HEK293 (cell line): Measurements from ENCODE around the gene TTLL12.

Experiments
- CTCF ChIA-PET: fragments of 350-600 bp; formaldehyde crosslinking; extraction: SDS; loops from one replicate; lab custom pipeline; 2021; ENCODE audit warnings: antibody characterized with exemption; lab: Yijun Ruan, JAX
- POLR2A ChIA-PET: fragments of 300-600 bp; formaldehyde crosslinking; extraction: SDS; loops from one replicate; lab custom pipeline; 2020; ENCODE audit warnings: antibody characterized with exemption, inconsistent platforms; lab: Yijun Ruan, JAX
- H3K27ac ChIP-seq: fragments of 200-500 bp; sonication (Bioruptor generic); 2 replicates; pipeline ENCODE4 v1.5.1; 2014; ENCODE audit warnings: low read depth, low read length, control low read depth, inconsistent platforms; ENCODE audit errors: extremely low read depth
- H3K36me3 ChIP-seq, 2 experiments: fragments of 200-500 bp in 1 of 2; sonication (Bioruptor generic) in 1 of 2; 1 replicate in 1 of 2; 2 replicates in 1 of 2; pipeline ENCODE4 v1.5.1; 2014 to 2017; ENCODE audit warnings: inconsistent platforms in 2 of 2, low read length in 2 of 2; ENCODE audit not compliant: control insufficient read depth in 2 of 2, insufficient read depth in 1 of 2
- H3K4me1 ChIP-seq: fragments of 200-500 bp; sonication (Bioruptor generic); 2 replicates; pipeline ENCODE4 v1.5.1; 2014; ENCODE audit warnings: mild to moderate bottlenecking, low read length, inconsistent platforms; ENCODE audit not compliant: control insufficient read depth, insufficient read depth
- H3K4me3 ChIP-seq: 2 replicates; pipeline ENCODE4 v1.5.1; 2011; ENCODE audit warnings: low read depth, mild to moderate bottlenecking, control low read depth, low read length, moderate library complexity
- H3K9me3 ChIP-seq: fragments of 200-500 bp; sonication (Bioruptor generic); 2 replicates; pipeline ENCODE4 v1.5.1; 2014; ENCODE audit warnings: low read depth, low read length, inconsistent platforms; ENCODE audit not compliant: control insufficient read depth, insufficient read depth
- AEBP2 ChIP-seq: fragments of 450-650 bp; formaldehyde crosslinking; IDR thresholded peaks from 2 replicates; pipeline ENCODE4 v1.5.1; 2016; ENCODE audit warnings: missing biosample characterization, missing genetic modification characterization, borderline replicate concordance
- GLI2 ChIP-seq: fragments of 450-650 bp; formaldehyde crosslinking; IDR thresholded peaks from 2 replicates; pipeline ENCODE4; 2017; ENCODE audit warnings: missing biosample characterization, missing genetic modification characterization, low read depth, borderline replicate concordance
- GLIS1 ChIP-seq: fragments of 450-650 bp; formaldehyde crosslinking; IDR thresholded peaks from 2 replicates; pipeline ENCODE4 v1.5.1; 2016; ENCODE audit warnings: missing biosample characterization, missing genetic modification characterization
- HOXD13 ChIP-seq: sonication (generic); formaldehyde crosslinking; IDR thresholded peaks from 2 replicates; pipeline ENCODE4 v1.8.0; 2022; ENCODE audit warnings: missing genetic modification reagents, borderline replicate concordance
- KLF17 ChIP-seq: fragments of 450-650 bp; formaldehyde crosslinking; IDR thresholded peaks from 2 replicates; pipeline ENCODE4 v1.5.1; 2016; ENCODE audit warnings: missing biosample characterization, missing genetic modification characterization
- KLF8 ChIP-seq: fragments of 450-650 bp; formaldehyde crosslinking; IDR thresholded peaks from 2 replicates; pipeline ENCODE4 v1.5.1; 2016; ENCODE audit warnings: missing biosample characterization, missing genetic modification characterization
- MEIS1 ChIP-seq: sonication (generic); formaldehyde crosslinking; IDR thresholded peaks from 2 replicates; pipeline ENCODE4 v1.8.1; 2022; ENCODE audit warnings: missing genetic modification reagents, mild to moderate bottlenecking, borderline replicate concordance
- MYNN ChIP-seq: fragments of 450-650 bp; formaldehyde crosslinking; IDR thresholded peaks from 2 replicates; pipeline ENCODE4 v1.5.1; 2016; ENCODE audit warnings: missing biosample characterization, missing genetic modification characterization, borderline replicate concordance
- OSR2 ChIP-seq: fragments of 450-650 bp; formaldehyde crosslinking; IDR thresholded peaks from 2 replicates; pipeline ENCODE4 v1.5.1; 2016; ENCODE audit warnings: missing biosample characterization, missing genetic modification characterization
- PRDM1 ChIP-seq: fragments of 450-650 bp; formaldehyde crosslinking; IDR thresholded peaks from 2 replicates; pipeline ENCODE4; 2016; ENCODE audit warnings: missing biosample characterization, missing genetic modification characterization
- TRIM28 ChIP-seq: IDR thresholded peaks from 2 replicates; pipeline ENCODE4 v1.6.1; 2011; ENCODE audit warnings: low read length, control low read depth, borderline replicate concordance
- ZBTB17 ChIP-seq: fragments of 450-650 bp; formaldehyde crosslinking; IDR thresholded peaks from 2 replicates; pipeline ENCODE4 v1.5.1; 2016; ENCODE audit warnings: missing biosample characterization, missing genetic modification characterization
- ZBTB48 ChIP-seq: fragments of 450-650 bp; formaldehyde crosslinking; IDR thresholded peaks from 2 replicates; pipeline ENCODE4 v1.5.1; 2016; ENCODE audit warnings: missing biosample characterization, missing genetic modification characterization
- ZFP3 ChIP-seq: fragments of 450-650 bp; formaldehyde crosslinking; IDR thresholded peaks from 2 replicates; pipeline ENCODE4 v1.5.1; 2016; ENCODE audit warnings: low read depth, missing biosample characterization, missing genetic modification characterization
- ZFP69B ChIP-seq: fragments of 450-650 bp; formaldehyde crosslinking; IDR thresholded peaks from 2 replicates; pipeline ENCODE4 v1.5.1; 2016; ENCODE audit warnings: missing biosample characterization, missing genetic modification characterization
- ZNF112 ChIP-seq: fragments of 450-650 bp; formaldehyde crosslinking; IDR thresholded peaks from 2 replicates; pipeline ENCODE4 v1.5.0; 2017; ENCODE audit warnings: missing biosample characterization, missing genetic modification characterization
- ZNF155 ChIP-seq: fragments of 450-650 bp; formaldehyde crosslinking; IDR thresholded peaks from 2 replicates; pipeline ENCODE4 v1.5.1; 2016; ENCODE audit warnings: missing biosample characterization, missing genetic modification characterization
- ZNF214 ChIP-seq: fragments of 450-650 bp; formaldehyde crosslinking; IDR thresholded peaks from 2 replicates; pipeline ENCODE4 v1.5.1; 2017; ENCODE audit warnings: missing biosample characterization, mild to moderate bottlenecking, missing genetic modification characterization, borderline replicate concordance
- ZNF366 ChIP-seq: fragments of 450-650 bp; formaldehyde crosslinking; conservative IDR thresholded peaks from 2 replicates; pipeline ENCODE4 v1.5.1; 2016; ENCODE audit warnings: missing biosample characterization, missing genetic modification characterization
- ZNF48 ChIP-seq: fragments of 450-650 bp; formaldehyde crosslinking; IDR thresholded peaks from 2 replicates; pipeline ENCODE4 v1.5.1; 2016; ENCODE audit warnings: missing biosample characterization, missing genetic modification characterization
- ZNF621 ChIP-seq: fragments of 450-650 bp; formaldehyde crosslinking; IDR thresholded peaks from 2 replicates; pipeline ENCODE4 v1.5.1; 2017; ENCODE audit warnings: missing biosample characterization, missing genetic modification characterization
- ZNF624 ChIP-seq: fragments of 450-650 bp; formaldehyde crosslinking; IDR thresholded peaks from 2 replicates; pipeline ENCODE4 v1.5.1; 2017; ENCODE audit warnings: missing biosample characterization, missing genetic modification characterization
- ZNF768 ChIP-seq: fragments of 450-650 bp; formaldehyde crosslinking; IDR thresholded peaks from 2 replicates; pipeline ENCODE4 v1.5.1; 2018; ENCODE audit warnings: missing biosample characterization, mild to moderate bottlenecking, missing genetic modification characterization
- ZNF791 ChIP-seq: fragments of 450-650 bp; formaldehyde crosslinking; IDR thresholded peaks from 2 replicates; pipeline ENCODE4 v1.5.1; 2016; ENCODE audit warnings: missing biosample characterization, missing genetic modification characterization

Gene TTLL12

GRCh38 chr22:43164636-43165035 is 22.3 kb downstream of the TTLL12 start:
- Histone ChIP-seq H3K4me1 (no peaks in the 10 kb centered on the region), H3K27ac (no peak overlapping the region), H3K4me3 (no peak overlapping the region), H3K36me3 (peaks cover 0 to 34% of the 10 kb centered on the region in 2 experiments; a peak in 1 of 3 replicates), H3K9me3 (no peaks in the 10 kb centered on the region)
- POLR2A ChIA-PET, result interaction anchor here (1.2 to 1.5 kb wide), 3 partner anchors 16 to 23 kb away, joined by 4 to 5 read pairs (median 4); no protein-coding TSS in a partner anchor
- TF ChIP-seq ZBTB17 (peak; percentile 86), GLIS1 (tag by site-specific recombination) (no peak), ZBTB48 (tag by site-specific recombination) (0 out of 2 replicates have a peak, but pooled peaks have one; percentile 28), GLI2 (tag by site-specific recombination) (no peak), KLF17 (tag by site-specific recombination) (no peak)
- CTCF ChIA-PET, result no interaction called here

- Histone ChIP-seq H3K9me3 (no peaks in the 10 kb centered on the region), H3K36me3 (peaks cover 0 to 21% of the 10 kb centered on the region in 2 experiments; a peak in 1 of 3 replicates), H3K27ac (no peak overlapping the region), H3K4me1 (no peaks in the 10 kb centered on the region), H3K4me3 (no peak overlapping the region)
- ChIA-PET CTCF (interaction anchor here (1.4 kb wide), 1 partner anchor 65 kb away, joined by 5 read pairs; no protein-coding TSS in a partner anchor), POLR2A (interaction anchor here (0.6 kb wide), 1 partner anchor 19 kb away, joined by 5 read pairs; no protein-coding TSS in a partner anchor)
- TF ChIP-seq ZFP69B, result peak; percentile 52; the same call in 1 of the 2 replicates
- no peak for TF ChIP-seq ZNF624
- no peak for TF ChIP-seq OSR2
- no peak for TF ChIP-seq ZNF621
- TF ChIP-seq TRIM28, result no peak
Observed at GRCh38 chr22:43163241-43163795, 23.6 kb downstream of the TTLL12 start.

- POLR2A ChIA-PET, result interaction anchor here (0.6 kb wide), 2 partner anchors 13 to 18 kb away, joined by 3 to 5 read pairs; no protein-coding TSS in a partner anchor
- no peak for TF ChIP-seq MYNN (tag by site-specific recombination)
- TF ChIP-seq ZNF214 (tag by site-specific recombination), result no peak
- TF ChIP-seq HOXD13 (CRISPR knock-in tag), result no peak
- TF ChIP-seq KLF8 (tag by site-specific recombination), result peak; percentile 48; the same call in 1 of the 2 replicates
- TF ChIP-seq PRDM1 (tag by site-specific recombination), result no peak
Observed at GRCh38 chr22:43162412-43163150, 24.4 kb downstream of the TTLL12 start.

GRCh38 chr22:43160497-43161126 is 26.3 kb downstream of the TTLL12 start:
- CTCF ChIA-PET, result interaction anchor here (0.6 to 1.5 kb wide), 3 partner anchors 18 to 100 kb away, joined by 3 to 4 read pairs (median 3); no protein-coding TSS in a partner anchor
- POLR2A ChIA-PET, result no interaction called here
- TF ChIP-seq MEIS1 (CRISPR knock-in tag), result no peak
- peak; percentile 82 for TF ChIP-seq ZFP3 (tag by site-specific recombination)
- no peak for TF ChIP-seq ZNF791 (tag by site-specific recombination)
- TF ChIP-seq AEBP2, result no peak
- TF ChIP-seq TRIM28, result no peak
- no peak for TF ChIP-seq ZNF155 (tag by site-specific recombination)
- TF ChIP-seq ZNF112, result no peak
- no peak for TF ChIP-seq ZNF48
- TF ChIP-seq ZNF768 (tag by site-specific recombination), result peak; percentile 87
- no peak for TF ChIP-seq ZNF366 (tag by site-specific recombination)

More at GRCh38 chr22:43162412-43163150, 24.4 kb downstream of the TTLL12 start:
- Histone ChIP-seq H3K4me1 (no peaks in the 10 kb centered on the region), H3K27ac (no peak overlapping the region), H3K9me3 (no peaks in the 10 kb centered on the region), H3K36me3 (peaks cover 0 to 13% of the 10 kb centered on the region in 2 experiments; a peak in 1 of 3 replicates), H3K4me3 (no peak overlapping the region)
- CTCF ChIA-PET, result interaction anchor here (0.7 to 1.4 kb wide), 2 partner anchors 66 to 541 kb away, joined by 3 to 5 read pairs; no protein-coding TSS in a partner anchor

More at GRCh38 chr22:43160497-43161126, 26.3 kb downstream of the TTLL12 start:
- H3K27ac ChIP-seq, result no peak overlapping the region
- peaks cover 0 to 4% of the 10 kb centered on the region in 2 experiments; a peak in 1 of 3 replicates for H3K36me3 ChIP-seq
- no peaks in the 10 kb centered on the region for H3K4me1 ChIP-seq
- no peak overlapping the region for H3K4me3 ChIP-seq
- no peaks in the 10 kb centered on the region for H3K9me3 ChIP-seq
